SK-N-SH treated with all-trans-retinoic acid at 6 μM for 48 hours (cell line): ENCODE results near the gene DLG2.

Experiments used
- ATAC-seq: fragments of 200-7000 bp; cut with Tn5 transposase; 3 replicates; pipeline ENCODE4 v1.9.1; 2020; ENCODE audit warnings: mild to moderate bottlenecking, moderate library complexity
- ARNTL ChIP-seq: fragments of 450-650 bp; formaldehyde crosslinking; IDR thresholded peaks from 2 replicates; pipeline ENCODE4 v1.5.0; 2020; ENCODE audit warnings: low read depth, mild to moderate bottlenecking, moderate library complexity, borderline replicate concordance
- BACH2 ChIP-seq: fragments of 250-450 bp; sonication (Bioruptor Pico); IDR thresholded peaks from 2 replicates; pipeline ENCODE4 v1.9.0; 2021; ENCODE audit warnings: mild to moderate bottlenecking, borderline replicate concordance
- ESRRG ChIP-seq: fragments of 250-450 bp; sonication (Bioruptor Pico); IDR thresholded peaks from 2 replicates; pipeline ENCODE4 v1.6.1; 2021; ENCODE audit warnings: mild to moderate bottlenecking
- GLIS3 ChIP-seq: fragments of 250-450 bp; sonication (Bioruptor Pico); IDR thresholded peaks from 2 replicates; pipeline ENCODE4 v1.5.0; 2020; ENCODE audit warnings: mild to moderate bottlenecking, moderate library complexity
- ISL1 ChIP-seq: fragments of 250-450 bp; sonication (Bioruptor Pico); IDR thresholded peaks from 2 replicates; pipeline ENCODE4 v2.1.2; 2022; ENCODE audit warnings: mild to moderate bottlenecking, moderate library complexity
- OSR1 ChIP-seq: fragments of 250-450 bp; sonication (Bioruptor Pico); IDR thresholded peaks from 2 replicates; pipeline ENCODE4 v1.8.0; 2022; ENCODE audit warnings: moderate library complexity, mild to moderate bottlenecking, inconsistent platforms
- RARB ChIP-seq: fragments of 250-450 bp; sonication (Bioruptor Pico); IDR thresholded peaks from 2 replicates; pipeline ENCODE4 v1.8.0; 2021; ENCODE audit warnings: mild to moderate bottlenecking, moderate library complexity
- SNAI2 ChIP-seq: fragments of 250-450 bp; sonication (Bioruptor Pico); IDR thresholded peaks from 2 replicates; pipeline ENCODE4 v1.5.0; 2020; ENCODE audit warnings: mild to moderate bottlenecking, moderate library complexity
- TCF4 ChIP-seq: fragments of 250-450 bp; sonication (Bioruptor Pico); IDR thresholded peaks from 2 replicates; pipeline ENCODE4 v1.8.0; 2021; ENCODE audit warnings: mild to moderate bottlenecking, moderate library complexity, borderline replicate concordance
- ZC3H10 ChIP-seq: fragments of 250-450 bp; sonication (Bioruptor Pico); IDR thresholded peaks from 2 replicates; pipeline ENCODE4 v1.5.1; 2021; ENCODE audit warnings: mild to moderate bottlenecking, moderate library complexity
- ZFP3 ChIP-seq: fragments of 250-450 bp; sonication (Bioruptor Pico); IDR thresholded peaks from 2 replicates; pipeline ENCODE4 v1.5.0; 2020; ENCODE audit warnings: mild to moderate bottlenecking, moderate library complexity
- ZNF565 ChIP-seq: fragments of 450-650 bp; formaldehyde crosslinking; conservative IDR thresholded peaks from 2 replicates; pipeline ENCODE4 v1.5.0; 2020; ENCODE audit warnings: low read depth, mild to moderate bottlenecking, moderate library complexity
- ZNF8 ChIP-seq: fragments of 450-650 bp; formaldehyde crosslinking; IDR thresholded peaks from 2 replicates; pipeline ENCODE4 v1.5.0; 2020; ENCODE audit warnings: mild to moderate bottlenecking, moderate library complexity
- TF ChIP-seq, protein P1 (sequence below): fragments of 250-450 bp; sonication (Bioruptor Pico); IDR thresholded peaks from 2 replicates; pipeline ENCODE4 v1.5.1; 2021; ENCODE audit warnings: mild to moderate bottlenecking, moderate library complexity
- TF ChIP-seq, protein P2 (sequence below): fragments of 250-450 bp; sonication (Bioruptor Pico); IDR thresholded peaks from 2 replicates; pipeline ENCODE4 v1.8.0; 2020; ENCODE audit warnings: mild to moderate bottlenecking, moderate library complexity, borderline replicate concordance
- TF ChIP-seq, protein P3 (sequence below): fragments of 250-450 bp; sonication (Bioruptor Pico); IDR thresholded peaks from 2 replicates; pipeline ENCODE4 v1.5.1; 2020; ENCODE audit warnings: low read depth, mild to moderate bottlenecking, moderate library complexity
- TF ChIP-seq, protein P4 (sequence below): fragments of 250-450 bp; sonication (Bioruptor Pico); IDR thresholded peaks from 2 replicates; pipeline ENCODE4 v1.8.0; 2021; ENCODE audit warnings: low read depth, mild to moderate bottlenecking, moderate library complexity, borderline replicate concordance
- TF ChIP-seq, protein P5 (sequence below): fragments of 250-450 bp; sonication (Bioruptor Pico); IDR thresholded peaks from 2 replicates; pipeline ENCODE4 v1.5.0; 2020; ENCODE audit warnings: mild to moderate bottlenecking, moderate library complexity

The DLG2 gene

DNA sequence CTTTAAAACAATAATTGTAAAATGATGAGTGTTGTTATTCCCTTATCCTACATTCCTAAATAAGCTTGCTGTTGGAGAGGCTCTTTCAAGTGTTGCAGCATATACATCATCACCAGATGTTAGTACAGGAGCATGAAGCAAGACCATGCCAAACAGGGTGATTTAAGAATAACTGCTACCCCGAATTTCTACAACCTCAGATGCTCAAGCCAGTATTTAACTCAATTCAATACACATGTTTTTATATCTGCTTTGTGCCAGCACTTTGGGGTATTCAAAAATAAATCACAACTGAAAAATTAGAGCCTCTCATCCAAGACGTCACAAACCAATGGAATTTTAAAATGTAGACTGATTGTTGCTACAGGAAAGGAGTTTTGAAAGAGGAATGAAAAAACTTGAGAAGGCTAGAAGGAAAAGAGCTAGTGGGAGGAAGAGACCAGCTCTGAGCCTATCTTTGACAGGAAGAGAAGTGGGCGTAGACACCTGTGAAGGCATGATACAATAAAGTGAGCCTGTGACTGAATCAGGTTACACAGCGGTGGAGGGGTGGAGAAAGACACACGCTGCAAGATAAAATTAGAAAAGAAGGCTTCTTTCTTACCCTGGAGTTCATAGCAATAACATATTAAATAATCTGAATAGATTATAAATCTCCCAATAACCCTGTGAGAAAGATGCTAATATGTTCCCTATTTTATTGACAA, 95.8 kb downstream of the DLG2 start:
- TF ChIP-seq ZFP3 (CRISPR knock-in tag): no peak
- TF ChIP-seq ISL1 (CRISPR knock-in tag): no peak
- TF ChIP-seq, protein P1, sequence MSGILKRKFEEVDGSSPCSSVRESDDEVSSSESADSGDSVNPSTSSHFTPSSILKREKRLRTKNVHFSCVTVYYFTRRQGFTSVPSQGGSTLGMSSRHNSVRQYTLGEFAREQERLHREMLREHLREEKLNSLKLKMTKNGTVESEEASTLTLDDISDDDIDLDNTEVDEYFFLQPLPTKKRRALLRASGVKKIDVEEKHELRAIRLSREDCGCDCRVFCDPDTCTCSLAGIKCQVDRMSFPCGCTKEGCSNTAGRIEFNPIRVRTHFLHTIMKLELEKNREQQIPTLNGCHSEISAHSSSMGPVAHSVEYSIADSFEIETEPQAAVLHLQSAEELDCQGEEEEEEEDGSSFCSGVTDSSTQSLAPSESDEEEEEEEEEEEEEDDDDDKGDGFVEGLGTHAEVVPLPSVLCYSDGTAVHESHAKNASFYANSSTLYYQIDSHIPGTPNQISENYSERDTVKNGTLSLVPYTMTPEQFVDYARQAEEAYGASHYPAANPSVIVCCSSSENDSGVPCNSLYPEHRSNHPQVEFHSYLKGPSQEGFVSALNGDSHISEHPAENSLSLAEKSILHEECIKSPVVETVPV (CRISPR knock-in tag): no peak
- TF ChIP-seq ESRRG (CRISPR knock-in tag): no peak
- TF ChIP-seq, protein P2, sequence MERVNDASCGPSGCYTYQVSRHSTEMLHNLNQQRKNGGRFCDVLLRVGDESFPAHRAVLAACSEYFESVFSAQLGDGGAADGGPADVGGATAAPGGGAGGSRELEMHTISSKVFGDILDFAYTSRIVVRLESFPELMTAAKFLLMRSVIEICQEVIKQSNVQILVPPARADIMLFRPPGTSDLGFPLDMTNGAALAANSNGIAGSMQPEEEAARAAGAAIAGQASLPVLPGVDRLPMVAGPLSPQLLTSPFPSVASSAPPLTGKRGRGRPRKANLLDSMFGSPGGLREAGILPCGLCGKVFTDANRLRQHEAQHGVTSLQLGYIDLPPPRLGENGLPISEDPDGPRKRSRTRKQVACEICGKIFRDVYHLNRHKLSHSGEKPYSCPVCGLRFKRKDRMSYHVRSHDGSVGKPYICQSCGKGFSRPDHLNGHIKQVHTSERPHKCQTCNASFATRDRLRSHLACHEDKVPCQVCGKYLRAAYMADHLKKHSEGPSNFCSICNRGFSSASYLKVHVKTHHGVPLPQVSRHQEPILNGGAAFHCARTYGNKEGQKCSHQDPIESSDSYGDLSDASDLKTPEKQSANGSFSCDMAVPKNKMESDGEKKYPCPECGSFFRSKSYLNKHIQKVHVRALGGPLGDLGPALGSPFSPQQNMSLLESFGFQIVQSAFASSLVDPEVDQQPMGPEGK (CRISPR knock-in tag): no peak
- no peak for TF ChIP-seq OSR1 (CRISPR knock-in tag)
- TF ChIP-seq, protein P3, sequence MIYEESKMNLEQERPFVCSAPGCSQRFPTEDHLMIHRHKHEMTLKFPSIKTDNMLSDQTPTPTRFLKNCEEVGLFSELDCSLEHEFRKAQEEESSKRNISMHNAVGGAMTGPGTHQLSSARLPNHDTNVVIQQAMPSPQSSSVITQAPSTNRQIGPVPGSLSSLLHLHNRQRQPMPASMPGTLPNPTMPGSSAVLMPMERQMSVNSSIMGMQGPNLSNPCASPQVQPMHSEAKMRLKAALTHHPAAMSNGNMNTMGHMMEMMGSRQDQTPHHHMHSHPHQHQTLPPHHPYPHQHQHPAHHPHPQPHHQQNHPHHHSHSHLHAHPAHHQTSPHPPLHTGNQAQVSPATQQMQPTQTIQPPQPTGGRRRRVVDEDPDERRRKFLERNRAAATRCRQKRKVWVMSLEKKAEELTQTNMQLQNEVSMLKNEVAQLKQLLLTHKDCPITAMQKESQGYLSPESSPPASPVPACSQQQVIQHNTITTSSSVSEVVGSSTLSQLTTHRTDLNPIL (CRISPR knock-in tag): no peak
- TF ChIP-seq SNAI2 (CRISPR knock-in tag): no peak
- no peak for TF ChIP-seq TCF4 (CRISPR knock-in tag)
- TF ChIP-seq RARB (CRISPR knock-in tag): no peak
- TF ChIP-seq, protein P4, sequence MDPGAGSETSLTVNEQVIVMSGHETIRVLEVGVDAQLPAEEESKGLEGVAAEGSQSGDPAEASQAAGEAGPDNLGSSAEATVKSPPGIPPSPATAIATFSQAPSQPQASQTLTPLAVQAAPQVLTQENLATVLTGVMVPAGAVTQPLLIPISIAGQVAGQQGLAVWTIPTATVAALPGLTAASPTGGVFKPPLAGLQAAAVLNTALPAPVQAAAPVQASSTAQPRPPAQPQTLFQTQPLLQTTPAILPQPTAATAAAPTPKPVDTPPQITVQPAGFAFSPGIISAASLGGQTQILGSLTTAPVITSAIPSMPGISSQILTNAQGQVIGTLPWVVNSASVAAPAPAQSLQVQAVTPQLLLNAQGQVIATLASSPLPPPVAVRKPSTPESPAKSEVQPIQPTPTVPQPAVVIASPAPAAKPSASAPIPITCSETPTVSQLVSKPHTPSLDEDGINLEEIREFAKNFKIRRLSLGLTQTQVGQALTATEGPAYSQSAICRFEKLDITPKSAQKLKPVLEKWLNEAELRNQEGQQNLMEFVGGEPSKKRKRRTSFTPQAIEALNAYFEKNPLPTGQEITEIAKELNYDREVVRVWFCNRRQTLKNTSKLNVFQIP (CRISPR knock-in tag): no peak
- TF ChIP-seq BACH2 (CRISPR knock-in tag): no peak
- TF ChIP-seq, all 23 proteins: peak for 0

DNA sequence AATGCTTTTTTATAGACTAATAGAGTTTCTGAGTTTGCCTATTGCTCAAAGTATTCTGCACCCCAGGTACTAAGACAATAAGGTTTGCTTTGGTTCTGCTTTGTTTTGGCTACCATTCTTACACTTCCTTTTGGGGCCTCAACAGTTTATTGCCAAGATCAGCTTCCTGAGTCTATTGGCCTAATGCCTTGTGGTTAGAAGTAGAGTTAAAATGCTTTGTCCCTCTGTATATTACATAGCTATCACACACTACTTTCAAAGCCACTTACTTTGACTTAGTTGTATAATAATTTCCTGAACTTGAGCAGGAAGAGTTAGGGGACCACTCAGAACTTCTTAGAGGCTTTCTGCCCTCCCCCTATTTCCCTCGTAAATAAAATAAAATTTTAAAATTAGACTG, 96.5 kb downstream of the DLG2 start:
- TF ChIP-seq RARB (CRISPR knock-in tag): no peak
- no peak for TF ChIP-seq OSR1 (CRISPR knock-in tag)
- no peak for TF ChIP-seq ZNF8 (CRISPR knock-in tag)
- TF ChIP-seq, protein P5, sequence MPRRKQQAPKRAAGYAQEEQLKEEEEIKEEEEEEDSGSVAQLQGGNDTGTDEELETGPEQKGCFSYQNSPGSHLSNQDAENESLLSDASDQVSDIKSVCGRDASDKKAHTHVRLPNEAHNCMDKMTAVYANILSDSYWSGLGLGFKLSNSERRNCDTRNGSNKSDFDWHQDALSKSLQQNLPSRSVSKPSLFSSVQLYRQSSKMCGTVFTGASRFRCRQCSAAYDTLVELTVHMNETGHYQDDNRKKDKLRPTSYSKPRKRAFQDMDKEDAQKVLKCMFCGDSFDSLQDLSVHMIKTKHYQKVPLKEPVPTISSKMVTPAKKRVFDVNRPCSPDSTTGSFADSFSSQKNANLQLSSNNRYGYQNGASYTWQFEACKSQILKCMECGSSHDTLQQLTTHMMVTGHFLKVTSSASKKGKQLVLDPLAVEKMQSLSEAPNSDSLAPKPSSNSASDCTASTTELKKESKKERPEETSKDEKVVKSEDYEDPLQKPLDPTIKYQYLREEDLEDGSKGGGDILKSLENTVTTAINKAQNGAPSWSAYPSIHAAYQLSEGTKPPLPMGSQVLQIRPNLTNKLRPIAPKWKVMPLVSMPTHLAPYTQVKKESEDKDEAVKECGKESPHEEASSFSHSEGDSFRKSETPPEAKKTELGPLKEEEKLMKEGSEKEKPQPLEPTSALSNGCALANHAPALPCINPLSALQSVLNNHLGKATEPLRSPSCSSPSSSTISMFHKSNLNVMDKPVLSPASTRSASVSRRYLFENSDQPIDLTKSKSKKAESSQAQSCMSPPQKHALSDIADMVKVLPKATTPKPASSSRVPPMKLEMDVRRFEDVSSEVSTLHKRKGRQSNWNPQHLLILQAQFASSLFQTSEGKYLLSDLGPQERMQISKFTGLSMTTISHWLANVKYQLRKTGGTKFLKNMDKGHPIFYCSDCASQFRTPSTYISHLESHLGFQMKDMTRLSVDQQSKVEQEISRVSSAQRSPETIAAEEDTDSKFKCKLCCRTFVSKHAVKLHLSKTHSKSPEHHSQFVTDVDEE (CRISPR knock-in tag): no peak
- TF ChIP-seq ESRRG (CRISPR knock-in tag): no peak
- TF ChIP-seq ZNF565 (CRISPR knock-in tag): no peak
- TF ChIP-seq SNAI2 (CRISPR knock-in tag): no peak
- no peak for TF ChIP-seq ARNTL
- TF ChIP-seq, protein P3 (CRISPR knock-in tag): no peak
- no peak for TF ChIP-seq ISL1 (CRISPR knock-in tag)
- no peak for TF ChIP-seq GLIS3 (CRISPR knock-in tag)
- TF ChIP-seq, protein P1 (CRISPR knock-in tag): no peak
- TF ChIP-seq ZC3H10 (CRISPR knock-in tag): no peak
- no peak for TF ChIP-seq ZFP3 (CRISPR knock-in tag)
- TF ChIP-seq, protein P4 (CRISPR knock-in tag): no peak
- TF ChIP-seq, protein P2 (CRISPR knock-in tag): no peak
- TF ChIP-seq TCF4 (CRISPR knock-in tag): no peak
- ATAC-seq: no peak

More for the DNA sequence above, 95.8 kb downstream of the DLG2 start:
- ATAC-seq: no peak
